Measurements from ENCODE around the gene PDZD2. TPM values are rescaled to one million over a fixed set of nuclear protein-coding genes. Genes with fewer than 3 reads are reported as not detected.

The PDZD2 gene
- total and polyA plus RNA-seq, 2 experiments from 2014 or later: 8.3 to 16.9 TPM

DNA sequence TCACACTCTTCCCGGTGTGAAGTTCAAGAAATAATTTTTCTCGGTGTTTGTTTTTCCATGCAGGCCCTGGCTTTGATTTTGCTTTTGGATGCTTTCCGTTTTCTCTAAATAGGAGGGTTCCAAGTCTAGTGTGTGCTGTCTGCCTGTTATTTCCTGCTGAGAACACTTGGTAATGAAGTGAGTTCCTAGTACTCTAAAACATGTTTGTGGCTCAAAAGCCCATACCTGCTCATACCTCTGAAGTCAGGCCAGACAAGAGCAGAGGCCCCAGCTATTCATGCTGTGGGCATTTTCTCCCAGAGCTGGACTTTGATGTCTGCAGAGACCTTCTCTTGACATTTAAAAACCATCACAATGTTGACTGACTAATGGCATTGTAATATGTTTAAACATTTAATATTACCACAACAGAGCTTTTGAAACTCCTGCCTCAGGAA is 324.0 kb downstream of the PDZD2 start:
- Mint-ChIP-seq H3K9me3 (no peaks in the 10 kb centered on the region; the same call in 2 of the 3 replicates), H3K4me3 (no peak overlapping the region), H3K27ac (no peak overlapping the region), H3K4me1 (peaks cover 36% of the 10 kb centered on the region), H3K36me3 (ENCODE audit: low read depth) (no peaks in the 10 kb centered on the region), H3K27me3 (ENCODE audit: insufficient read depth, low read depth, poor library complexity) (peaks cover 14% of the 10 kb centered on the region)
- Histone ChIP-seq H3K9me2 (ENCODE audit: insufficient read depth) (peaks cover 11% of the 10 kb centered on the region; the same call in 1 of the 2 replicates), H2AFZ (no peak overlapping the region), H3K4me2 (peak overlapping the region; percentile 26; the same call in 1 of the 2 replicates), H3K36me3 (ENCODE audit: insufficient read depth) (no peaks in the 10 kb centered on the region), H3K4me1 (ENCODE audit: insufficient read depth) (peaks cover 19% of the 10 kb centered on the region), H3F3A (replicated peaks; ENCODE audit: low read depth) (peaks cover 4% of the 10 kb centered on the region; the same call in 1 of the 2 replicates), H4K20me1 (replicated peaks; ENCODE audit: insufficient read depth) (no peaks in the 10 kb centered on the region), H3K4me3 (no peak overlapping the region), H3K79me2 (replicated peaks; ENCODE audit: insufficient read depth) (no peaks in the 10 kb centered on the region), H3K27ac (ENCODE audit: low read depth) (peak overlapping the region; percentile 59; the same call in 1 of the 2 replicates), H3K27me3 (ENCODE audit: insufficient read depth) (no peaks in the 10 kb centered on the region)
- DNase-seq (ENCODE audit: low spot score) (no peak), ATAC-seq (no peak)
- no peak for TF ChIP-seq EZH2 (IDR thresholded peaks at IDR 0.05; ENCODE audit: low read depth, unreplicated experiment)
- TF ChIP-seq ZNF114 (CRISPR knock-in tag; IDR thresholded peaks at IDR 0.05): no peak
- no peak for TF ChIP-seq NANOG (IDR thresholded peaks at IDR 0.05; ENCODE audit: borderline replicate concordance)
- no peak for TF ChIP-seq CREB1 (CRISPR knock-in tag; IDR thresholded peaks at IDR 0.05; ENCODE audit: low read depth)
- TF ChIP-seq, protein P1, sequence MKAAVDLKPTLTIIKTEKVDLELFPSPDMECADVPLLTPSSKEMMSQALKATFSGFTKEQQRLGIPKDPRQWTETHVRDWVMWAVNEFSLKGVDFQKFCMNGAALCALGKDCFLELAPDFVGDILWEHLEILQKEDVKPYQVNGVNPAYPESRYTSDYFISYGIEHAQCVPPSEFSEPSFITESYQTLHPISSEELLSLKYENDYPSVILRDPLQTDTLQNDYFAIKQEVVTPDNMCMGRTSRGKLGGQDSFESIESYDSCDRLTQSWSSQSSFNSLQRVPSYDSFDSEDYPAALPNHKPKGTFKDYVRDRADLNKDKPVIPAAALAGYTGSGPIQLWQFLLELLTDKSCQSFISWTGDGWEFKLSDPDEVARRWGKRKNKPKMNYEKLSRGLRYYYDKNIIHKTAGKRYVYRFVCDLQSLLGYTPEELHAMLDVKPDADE (IDR thresholded peaks at IDR 0.05): no peak
- TF ChIP-seq, protein P2, sequence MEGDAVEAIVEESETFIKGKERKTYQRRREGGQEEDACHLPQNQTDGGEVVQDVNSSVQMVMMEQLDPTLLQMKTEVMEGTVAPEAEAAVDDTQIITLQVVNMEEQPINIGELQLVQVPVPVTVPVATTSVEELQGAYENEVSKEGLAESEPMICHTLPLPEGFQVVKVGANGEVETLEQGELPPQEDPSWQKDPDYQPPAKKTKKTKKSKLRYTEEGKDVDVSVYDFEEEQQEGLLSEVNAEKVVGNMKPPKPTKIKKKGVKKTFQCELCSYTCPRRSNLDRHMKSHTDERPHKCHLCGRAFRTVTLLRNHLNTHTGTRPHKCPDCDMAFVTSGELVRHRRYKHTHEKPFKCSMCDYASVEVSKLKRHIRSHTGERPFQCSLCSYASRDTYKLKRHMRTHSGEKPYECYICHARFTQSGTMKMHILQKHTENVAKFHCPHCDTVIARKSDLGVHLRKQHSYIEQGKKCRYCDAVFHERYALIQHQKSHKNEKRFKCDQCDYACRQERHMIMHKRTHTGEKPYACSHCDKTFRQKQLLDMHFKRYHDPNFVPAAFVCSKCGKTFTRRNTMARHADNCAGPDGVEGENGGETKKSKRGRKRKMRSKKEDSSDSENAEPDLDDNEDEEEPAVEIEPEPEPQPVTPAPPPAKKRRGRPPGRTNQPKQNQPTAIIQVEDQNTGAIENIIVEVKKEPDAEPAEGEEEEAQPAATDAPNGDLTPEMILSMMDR (conservative IDR thresholded peaks at IDR 0.05; ENCODE audit: low read depth in 2 of 2): no peak
- TF ChIP-seq, protein P3, sequence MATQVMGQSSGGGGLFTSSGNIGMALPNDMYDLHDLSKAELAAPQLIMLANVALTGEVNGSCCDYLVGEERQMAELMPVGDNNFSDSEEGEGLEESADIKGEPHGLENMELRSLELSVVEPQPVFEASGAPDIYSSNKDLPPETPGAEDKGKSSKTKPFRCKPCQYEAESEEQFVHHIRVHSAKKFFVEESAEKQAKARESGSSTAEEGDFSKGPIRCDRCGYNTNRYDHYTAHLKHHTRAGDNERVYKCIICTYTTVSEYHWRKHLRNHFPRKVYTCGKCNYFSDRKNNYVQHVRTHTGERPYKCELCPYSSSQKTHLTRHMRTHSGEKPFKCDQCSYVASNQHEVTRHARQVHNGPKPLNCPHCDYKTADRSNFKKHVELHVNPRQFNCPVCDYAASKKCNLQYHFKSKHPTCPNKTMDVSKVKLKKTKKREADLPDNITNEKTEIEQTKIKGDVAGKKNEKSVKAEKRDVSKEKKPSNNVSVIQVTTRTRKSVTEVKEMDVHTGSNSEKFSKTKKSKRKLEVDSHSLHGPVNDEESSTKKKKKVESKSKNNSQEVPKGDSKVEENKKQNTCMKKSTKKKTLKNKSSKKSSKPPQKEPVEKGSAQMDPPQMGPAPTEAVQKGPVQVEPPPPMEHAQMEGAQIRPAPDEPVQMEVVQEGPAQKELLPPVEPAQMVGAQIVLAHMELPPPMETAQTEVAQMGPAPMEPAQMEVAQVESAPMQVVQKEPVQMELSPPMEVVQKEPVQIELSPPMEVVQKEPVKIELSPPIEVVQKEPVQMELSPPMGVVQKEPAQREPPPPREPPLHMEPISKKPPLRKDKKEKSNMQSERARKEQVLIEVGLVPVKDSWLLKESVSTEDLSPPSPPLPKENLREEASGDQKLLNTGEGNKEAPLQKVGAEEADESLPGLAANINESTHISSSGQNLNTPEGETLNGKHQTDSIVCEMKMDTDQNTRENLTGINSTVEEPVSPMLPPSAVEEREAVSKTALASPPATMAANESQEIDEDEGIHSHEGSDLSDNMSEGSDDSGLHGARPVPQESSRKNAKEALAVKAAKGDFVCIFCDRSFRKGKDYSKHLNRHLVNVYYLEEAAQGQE (IDR thresholded peaks at IDR 0.05; ENCODE audit: unreplicated experiment): no peak
- TF ChIP-seq POLR2AphosphoS5 (IDR thresholded peaks at IDR 0.05; ENCODE audit: low read depth): no peak
- TF ChIP-seq ZNF331 (CRISPR knock-in tag; IDR thresholded peaks at IDR 0.05; ENCODE audit: low read depth): no peak
- TF ChIP-seq ZNF462 (CRISPR knock-in tag; IDR thresholded peaks at IDR 0.05): no peak
- no peak for TF ChIP-seq STAT1 (IDR thresholded peaks at IDR 0.05; ENCODE audit: unreplicated experiment)
- no peak for TF ChIP-seq JUNB (IDR thresholded peaks at IDR 0.05; ENCODE audit: unreplicated experiment)
- TF ChIP-seq EZH2phosphoT487 (IDR thresholded peaks at IDR 0.05; ENCODE audit: unreplicated experiment): no peak

Data from GM23338 (cell line).